T-helper 22 cell (primary cell): ENCODE results near the gene IFNA16.
"Not testable (repeated sequence)": the region's sequence is repeated elsewhere in the genome, so short reads cannot be mapped to it uniquely, and the experiment has no call there.

Experiments used
- DNase-seq: peaks from one replicate; pipeline ENCODE4 v3.0.0-alpha.2; 2020; ENCODE audit warnings: low read depth

Gene IFNA16

DNA sequence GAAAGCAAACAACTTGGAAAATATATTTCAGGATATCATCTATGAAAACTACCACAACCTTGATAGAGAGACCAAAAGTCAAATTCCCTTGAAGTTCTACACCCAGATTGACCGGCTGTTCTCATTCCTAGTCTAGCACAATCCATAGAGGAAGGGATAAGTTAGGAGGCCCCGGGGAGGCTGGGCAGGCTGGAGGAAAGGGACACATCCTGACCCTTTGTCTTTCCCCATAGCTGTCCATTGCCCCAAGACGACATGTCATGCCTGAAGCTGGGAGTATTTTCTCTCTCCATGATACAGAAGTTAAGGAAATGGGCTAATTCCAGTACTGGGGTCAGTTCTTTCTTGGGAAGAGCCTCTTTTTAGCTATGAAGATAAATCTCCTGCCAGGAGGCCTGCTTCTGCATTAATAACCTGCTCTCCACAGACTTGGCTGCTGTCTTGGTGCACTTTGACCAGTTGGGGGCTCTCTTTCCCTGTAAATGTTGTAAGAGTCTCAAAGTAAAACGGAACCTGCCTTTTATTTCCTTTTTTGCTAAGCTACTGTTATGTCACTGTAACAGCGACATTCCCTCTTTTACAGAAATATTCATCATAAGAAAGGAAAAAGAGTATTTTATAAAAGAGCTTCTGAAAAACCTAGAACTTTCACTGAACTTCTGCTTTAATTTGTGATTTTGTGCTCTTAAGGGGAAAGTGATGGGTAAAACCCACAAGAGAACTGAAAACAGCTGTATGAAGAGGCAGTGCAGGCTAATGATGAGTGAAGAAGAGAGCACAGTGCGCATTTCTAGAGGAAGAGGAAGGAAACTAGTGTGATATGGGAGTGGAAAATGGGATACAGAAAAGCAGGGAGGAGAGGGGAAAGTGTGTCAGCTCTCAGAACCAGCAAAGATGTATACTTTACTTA, 22.0 kb downstream of the IFNA16 start:
- not testable (repeated sequence) for DNase-seq

DNA sequence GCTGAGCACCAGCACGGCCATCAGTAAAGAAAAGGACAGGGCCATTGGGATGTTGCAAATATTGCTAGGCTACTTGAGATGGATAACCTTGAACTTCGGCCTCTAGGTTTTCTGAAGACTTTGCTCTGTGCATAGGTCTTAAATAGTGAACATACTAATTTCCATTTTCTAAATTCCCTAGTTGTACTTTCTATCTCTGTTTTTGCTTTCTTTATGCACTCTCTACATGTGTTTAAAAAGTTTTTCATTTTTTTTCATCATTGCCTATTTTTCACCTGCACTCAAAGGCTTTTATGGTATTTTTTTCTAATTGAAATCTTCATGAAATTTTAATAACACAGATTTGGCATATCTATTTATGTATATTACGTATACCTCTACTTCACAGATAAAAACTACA, 29.6 kb downstream of the IFNA16 start, which contains the start of gene IFNA4:
IFNA4 (minus strand) TSS at position 101 of the 400 bp plus-strand sequence; CDS start at position 45, 56 bp downstream.
- not testable (repeated sequence) for DNase-seq

DNA sequence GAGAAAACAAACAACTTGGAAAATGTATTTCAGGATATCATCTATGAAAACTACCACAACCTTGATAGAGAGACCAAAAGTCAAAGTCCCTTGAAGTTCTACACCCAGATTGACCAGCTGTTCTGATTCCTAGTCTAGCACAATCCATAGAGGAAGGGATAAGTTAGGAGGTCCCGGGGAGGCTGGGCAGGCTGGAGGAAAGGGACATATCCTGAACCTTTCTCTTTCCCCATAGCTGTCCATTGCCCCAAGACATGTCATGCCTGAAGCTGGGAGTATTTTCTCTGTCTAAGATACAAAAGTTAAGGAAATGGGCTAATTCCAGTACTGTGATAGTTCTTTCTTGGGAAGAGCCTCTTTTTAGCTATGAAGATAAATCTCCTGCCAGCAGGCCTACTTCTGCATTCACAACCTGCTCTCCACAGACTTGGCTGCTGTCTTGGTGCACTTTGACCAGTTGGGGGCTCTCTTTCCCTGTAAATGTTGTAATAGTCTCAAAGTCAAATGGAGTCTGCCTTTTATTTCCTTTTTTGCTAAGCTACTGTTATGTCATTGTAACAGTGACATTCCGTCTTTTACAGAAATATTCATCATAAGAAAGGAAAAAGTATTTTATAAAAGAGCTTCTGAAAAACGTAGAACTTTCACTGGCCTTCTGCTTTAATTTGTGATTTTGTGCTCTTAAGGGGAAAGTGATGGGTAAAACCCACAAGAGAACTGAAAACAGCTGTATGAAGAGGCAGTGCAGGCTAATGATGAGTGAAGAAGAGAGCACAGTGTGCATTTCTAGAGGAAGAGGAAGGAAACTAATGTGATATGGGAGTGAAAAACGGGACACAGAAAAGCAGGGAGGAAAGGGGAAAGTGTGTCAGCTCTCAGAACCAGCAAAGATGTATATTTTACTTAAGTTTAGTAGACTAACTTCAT, 34.0 kb downstream of the IFNA16 start:
- DNase-seq, result not testable (repeated sequence)

DNA sequence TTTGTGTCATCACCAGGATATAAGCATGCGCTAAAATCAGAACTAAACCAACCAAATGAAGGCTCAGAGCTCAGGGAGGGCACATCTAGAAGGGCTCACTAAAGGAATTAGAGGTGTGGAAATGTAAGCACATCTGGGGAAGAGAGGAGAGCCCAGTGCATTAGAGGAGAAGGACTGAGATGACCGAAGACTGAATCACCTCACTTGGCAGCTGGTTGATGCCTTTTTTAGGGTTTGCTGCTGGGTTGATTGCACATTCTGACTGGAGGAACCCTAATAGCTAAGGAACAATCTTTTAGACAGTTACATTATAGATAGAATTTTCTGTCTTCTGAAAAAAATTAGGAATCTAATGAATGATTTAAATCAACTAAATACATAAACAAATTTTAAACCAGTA, 42.4 kb downstream of the IFNA16 start:
- no peak for DNase-seq

DNA sequence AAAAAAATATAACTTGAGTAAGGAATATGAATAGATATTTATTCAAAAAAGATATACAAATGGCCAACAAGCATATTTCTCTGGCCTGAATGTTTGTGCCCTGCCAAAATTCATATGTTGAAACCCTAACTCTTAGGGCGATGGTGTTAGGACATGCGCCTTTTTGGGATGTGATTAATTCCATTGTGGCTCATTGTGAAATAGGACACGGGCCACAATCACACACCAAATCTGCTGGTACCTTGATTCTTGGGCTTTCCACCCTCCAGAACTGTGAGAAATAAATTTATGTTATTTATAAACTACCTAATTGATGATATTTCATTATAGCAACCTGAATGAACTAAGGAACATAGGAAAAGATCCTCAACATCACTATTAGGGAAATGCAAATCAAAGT, 45.0 kb downstream of the IFNA16 start:
- DNase-seq, result no peak

DNA sequence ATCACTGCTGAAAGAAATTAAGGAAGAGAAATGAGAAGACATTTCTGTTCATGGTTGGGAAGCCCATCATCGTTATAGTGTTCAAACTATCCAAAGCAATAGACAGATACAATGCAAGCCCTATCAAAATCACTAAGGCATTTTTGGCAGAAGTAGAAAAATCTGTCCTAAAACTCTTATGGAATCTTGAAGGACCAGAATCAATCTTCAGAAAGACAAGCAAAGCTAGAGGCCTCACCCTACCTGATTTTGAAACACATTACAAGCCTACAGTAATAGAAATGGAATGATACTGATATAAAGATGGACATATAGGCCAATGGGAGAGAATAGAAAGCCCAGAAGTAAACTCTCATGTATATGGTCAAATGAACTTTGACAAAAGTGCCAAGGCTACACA, 45.8 kb downstream of the IFNA16 start:
- no peak for DNase-seq

DNA sequence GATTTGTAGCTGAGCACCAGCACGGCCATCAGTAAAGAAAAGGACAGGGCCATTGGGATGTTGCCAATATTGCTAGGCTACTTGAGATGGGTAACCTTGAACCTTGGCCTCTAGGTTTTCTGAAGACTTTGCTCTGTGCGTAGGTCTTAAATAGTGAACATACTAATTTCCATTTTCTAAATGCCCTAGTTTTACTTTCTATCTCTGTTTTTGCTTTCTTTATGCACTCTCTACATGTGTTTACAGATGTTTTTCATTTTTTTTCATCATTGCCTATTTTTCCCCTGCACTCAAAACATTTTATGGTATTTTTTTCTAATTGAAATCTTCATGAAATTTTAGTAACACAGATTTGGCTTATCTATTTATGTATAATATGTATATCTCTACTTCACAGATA, 50.6 kb downstream of the IFNA16 start, which contains the start of gene IFNA21:
IFNA21 (minus strand) TSS at position 101 of the 400 bp plus-strand sequence; CDS start at position 53, 48 bp downstream.
- not testable (repeated sequence) for DNase-seq
